GM12878 (cell line): ENCODE data around the gene TTC39B.

Source experiments
- HDAC6 ChIP-seq: fragments of 200-600 bp; sonication (generic); IDR thresholded peaks from one replicate; pipeline ENCODE4 v1.8.0; 2017; ENCODE audit warnings: antibody characterized with exemption; ENCODE audit not compliant: unreplicated experiment
- POLR2A ChIP-seq: IDR thresholded peaks from 2 replicates; pipeline ENCODE4 v1.6.1; 2011; ENCODE audit warnings: low read depth, mild to moderate bottlenecking, low read length

GRCh38 chr9:15308511-15308910, 1.5 kb upstream of the TTC39B start:
- TF ChIP-seq POLR2A (no peak), HDAC6 (no peak)
